Left hindlimb (tissue), 1 donor: Measurements from ENCODE around the gene KLRC4.
A peak's percentile ranks its signal among the peaks of the same experiment; 100 is the strongest.
"Not testable (repeated sequence)": the region's sequence is repeated elsewhere in the genome, so short reads cannot be mapped to it uniquely, and the experiment has no call there.

Source experiments
- DNase-seq: peaks from one replicate; pipeline ENCODE4 v3.0.0-alpha.2; 2018

KLRC4 gene

DNA sequence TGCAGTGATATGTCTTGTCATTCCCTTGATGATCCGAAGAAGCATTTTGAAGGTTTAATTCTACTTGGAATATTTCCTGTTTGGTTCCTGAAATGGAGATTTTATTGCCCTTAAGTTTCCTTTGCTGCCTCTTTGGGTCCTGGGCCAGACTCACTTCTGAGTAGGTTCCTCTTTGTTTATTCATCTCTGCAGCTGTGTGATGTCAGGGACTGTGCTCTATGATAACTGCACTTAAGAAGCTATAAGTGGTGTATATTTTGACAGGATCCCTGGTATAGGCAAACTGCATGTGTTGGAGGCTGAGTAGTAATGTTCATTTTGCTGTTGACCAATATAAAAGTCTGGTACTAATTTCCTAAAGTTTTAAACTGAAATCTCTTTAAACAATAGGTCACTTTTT is at the start of gene KLRC4:
Gene KLRC4, minus strand, starts transcription at position 366 of the 400 bp plus-strand sequence. Its CDS starts 182 bp downstream, at position 184.
- DNase-seq, result no peak

GRCh38 chr12:10457760-10458159 is 48.2 kb upstream of the KLRC4 start:
- no peak for DNase-seq

DNA sequence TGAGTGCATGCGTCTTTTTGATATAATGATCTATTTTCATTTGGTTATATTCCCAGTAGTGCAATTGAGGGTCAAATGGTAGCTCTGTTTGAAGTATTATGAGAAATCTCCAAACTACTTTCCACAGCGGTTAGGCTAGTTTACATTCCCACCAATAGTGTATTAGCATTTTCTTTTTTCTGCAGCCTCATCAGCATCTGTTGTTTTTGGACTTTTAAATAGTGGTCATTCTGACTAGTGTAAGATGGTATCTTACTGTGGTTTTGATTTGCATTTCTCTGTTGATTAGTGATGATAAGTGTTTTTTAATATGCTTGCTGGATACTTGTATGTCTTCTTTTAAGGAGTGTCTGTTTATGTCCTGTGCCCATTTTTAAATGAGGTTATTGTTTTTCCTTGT is 47.3 kb upstream of the KLRC4 start:
- no peak for DNase-seq

GRCh38 chr12:10455766-10456165 is 46.2 kb upstream of the KLRC4 start:
- no peak for DNase-seq

- DNase-seq, result no peak
These were observed 45.0 kb upstream of the KLRC4 start for GRCh38 chr12:10454531-10454930.

- no peak for DNase-seq
These were observed 43.6 kb upstream of the KLRC4 start, which contains the start of gene KLRC1 for GRCh38 chr12:10453156-10453555. Gene KLRC1, minus strand, starts transcription at chr12:10453377. Its CDS starts 2,221 bp downstream, at chr12:10451156.

- DNase-seq, result no peak
These were observed 38.7 kb upstream of the KLRC4 start for GRCh38 chr12:10448236-10448635.

- DNase-seq, result not testable (repeated sequence)
These were observed 36.5 kb upstream of the KLRC4 start for GRCh38 chr12:10446052-10446451.

- DNase-seq, result not testable (repeated sequence)
These were observed 31.6 kb upstream of the KLRC4 start for GRCh38 chr12:10441144-10441543.

DNA sequence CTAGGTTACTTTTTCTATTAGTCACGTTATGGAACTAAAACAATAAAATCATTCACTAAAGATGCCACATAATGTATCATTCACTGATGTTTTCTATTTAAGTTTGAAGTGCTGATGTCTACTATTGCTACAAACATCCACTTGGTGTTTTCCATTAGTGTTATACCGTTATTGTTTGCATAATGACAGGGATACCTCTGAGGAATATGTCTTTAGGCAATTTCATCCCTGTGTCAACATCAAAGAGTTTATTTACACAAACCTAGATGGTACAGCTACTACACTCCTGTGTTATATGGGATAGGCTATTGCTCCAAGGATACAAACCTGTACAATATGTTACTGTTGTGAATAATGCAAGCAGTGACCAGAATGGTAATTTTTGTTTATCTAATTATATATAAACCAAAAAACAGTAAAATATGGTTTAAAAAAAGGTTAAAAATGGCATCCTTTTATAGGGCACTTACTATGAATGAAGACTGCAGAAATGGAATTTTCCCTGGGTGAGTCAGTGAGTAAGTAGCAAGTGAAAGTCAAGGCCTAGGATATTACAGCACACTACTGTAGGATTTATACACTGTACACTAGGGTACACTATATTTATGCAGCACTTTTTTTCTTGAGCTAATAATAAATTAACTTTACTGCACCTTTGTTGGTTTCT is 30.2 kb upstream of the KLRC4 start:
- not testable (repeated sequence) for DNase-seq

- DNase-seq, result not testable (repeated sequence)
These were observed 28.0 kb upstream of the KLRC4 start for GRCh38 chr12:10437601-10438000.

- DNase-seq, result not testable (repeated sequence)
These were observed 26.3 kb upstream of the KLRC4 start, which contains the start of gene KLRC2 for GRCh38 chr12:10435816-10436215. Gene KLRC2, minus strand, starts transcription at chr12:10436010. Its CDS starts 24 bp downstream, at chr12:10435986.

DNA sequence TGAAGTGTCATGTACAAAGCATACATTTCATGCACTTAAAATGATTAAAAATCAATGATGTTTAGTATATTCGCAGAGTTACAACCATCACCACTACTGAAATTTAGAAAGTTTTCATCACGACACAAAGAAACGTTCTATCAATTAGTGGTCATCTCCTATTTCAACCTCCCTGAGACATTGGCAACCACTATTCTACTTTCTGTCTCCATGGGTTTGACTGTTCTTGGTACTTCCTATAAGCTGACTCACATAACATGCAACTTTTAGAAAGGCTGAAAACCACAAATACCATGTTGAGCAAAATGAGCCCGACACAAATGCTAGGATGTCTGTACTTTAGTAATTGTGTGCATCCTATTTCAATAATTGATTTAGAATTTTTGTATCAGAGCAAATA is 21.1 kb upstream of the KLRC4 start:
- not testable (repeated sequence) for DNase-seq

DNA sequence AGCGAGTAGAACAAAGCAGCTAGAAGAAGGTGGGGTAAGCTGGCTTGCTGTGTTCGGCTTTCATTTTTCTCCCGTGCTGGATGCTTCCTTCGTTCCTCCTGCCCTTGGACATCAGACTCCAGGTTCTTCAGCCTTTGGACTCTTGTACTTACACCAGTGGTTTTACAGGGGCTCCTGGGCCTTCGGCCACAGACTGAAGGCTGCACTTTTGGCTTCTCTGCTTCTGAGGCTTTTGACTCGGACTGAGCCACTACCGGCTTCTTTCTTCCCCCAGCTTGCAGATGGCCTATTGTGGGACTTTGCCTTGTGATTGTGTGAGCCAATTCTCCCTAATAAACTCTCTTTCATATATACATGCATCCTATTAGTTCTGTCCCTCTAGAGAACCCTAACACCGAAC is 16.4 kb upstream of the KLRC4 start:
- not testable (repeated sequence) for DNase-seq

- DNase-seq, result not testable (repeated sequence)
These were observed 14.8 kb upstream of the KLRC4 start for GRCh38 chr12:10424260-10424899.

DNA sequence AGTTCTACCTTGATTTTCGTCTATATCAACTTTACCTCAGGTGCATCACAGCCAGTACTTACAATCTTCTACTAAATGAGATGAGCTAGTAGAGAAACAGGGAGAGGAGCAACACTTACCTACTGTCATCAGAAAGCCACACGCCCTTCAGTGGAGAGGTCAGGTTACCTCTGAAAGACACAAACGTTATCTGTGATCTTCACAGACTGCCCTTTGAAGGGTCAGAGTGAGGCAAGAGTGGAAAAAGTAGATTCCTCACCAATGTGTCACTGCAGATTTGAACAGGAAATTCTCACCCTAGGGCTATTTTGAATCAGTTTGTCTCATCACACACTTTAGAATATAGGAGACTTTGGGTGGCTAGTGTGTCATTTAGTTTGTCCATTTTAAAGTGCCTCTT is 12.6 kb upstream of the KLRC4 start:
- not testable (repeated sequence) for DNase-seq

GRCh38 chr12:10420334-10420733 is 10.8 kb upstream of the KLRC4 start, which contains the start of gene KLRC3:
Gene KLRC3, minus strand, starts transcription at chr12:10420595. Its CDS starts 45 bp downstream, at chr12:10420550.
- not testable (repeated sequence) for DNase-seq

DNA sequence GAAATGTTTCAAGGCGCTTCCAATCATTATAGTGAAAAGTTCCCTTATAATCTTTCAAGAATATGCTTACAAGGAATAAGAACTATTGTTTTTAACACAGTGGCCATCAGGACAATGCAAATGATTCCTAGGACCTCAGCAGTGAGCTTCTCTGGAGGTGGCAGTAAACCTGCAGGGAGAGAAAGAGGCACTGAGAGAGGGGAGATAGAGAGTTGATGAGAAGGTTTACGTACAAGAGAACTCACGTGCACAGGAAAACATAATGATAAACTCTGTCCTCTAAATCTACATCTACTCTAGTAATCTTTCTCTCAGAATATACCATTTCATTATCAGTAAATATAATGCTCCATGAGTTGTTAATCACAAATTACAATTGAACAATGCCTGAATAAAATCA is 715 bp downstream of the KLRC4 start:
- DNase-seq, result no peak

- DNase-seq, result peak; percentile 19
These were observed 2.8 kb downstream of the KLRC4 start for GRCh38 chr12:10406725-10407124.

DNA sequence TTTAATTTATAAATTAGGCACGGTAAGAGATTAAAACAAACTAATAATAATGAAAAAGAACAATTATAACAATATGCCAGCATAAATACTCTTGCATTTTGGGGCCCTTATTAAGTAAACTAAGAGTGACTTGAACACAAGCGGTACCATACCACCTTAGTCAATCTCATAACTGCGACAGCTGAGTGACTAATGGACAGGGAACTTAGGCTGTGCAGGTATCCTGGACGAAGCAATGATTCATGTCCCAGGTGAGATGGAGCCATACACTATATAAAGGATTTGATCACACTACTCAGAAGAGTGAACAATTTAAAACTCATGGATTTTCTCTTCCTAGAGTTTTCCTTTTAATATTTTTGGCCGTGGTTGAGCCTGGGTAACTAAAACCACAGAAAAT is 4.3 kb downstream of the KLRC4 start:
- DNase-seq, result no peak

DNA sequence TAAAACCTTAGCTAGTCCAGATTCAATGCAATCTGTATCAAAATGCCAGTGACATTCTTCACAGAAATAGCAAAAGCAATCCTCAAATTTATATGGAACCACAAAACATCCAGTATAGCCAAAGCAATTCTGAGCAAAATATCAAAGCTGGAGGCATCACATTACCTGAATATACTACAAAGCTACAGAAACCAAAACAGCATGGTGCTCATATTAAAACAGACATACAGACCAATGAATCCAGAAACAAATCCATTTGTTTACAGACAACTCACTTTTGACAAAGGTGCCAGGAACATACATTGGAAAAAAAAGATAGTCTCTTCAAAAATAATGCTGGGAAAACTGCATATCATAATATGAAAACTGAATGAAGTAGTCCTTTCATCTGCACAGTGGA is 4.8 kb downstream of the KLRC4 start:
- no peak for DNase-seq

- DNase-seq, result no peak
These were observed 8.7 kb downstream of the KLRC4 start for GRCh38 chr12:10400829-10401228.

DNA sequence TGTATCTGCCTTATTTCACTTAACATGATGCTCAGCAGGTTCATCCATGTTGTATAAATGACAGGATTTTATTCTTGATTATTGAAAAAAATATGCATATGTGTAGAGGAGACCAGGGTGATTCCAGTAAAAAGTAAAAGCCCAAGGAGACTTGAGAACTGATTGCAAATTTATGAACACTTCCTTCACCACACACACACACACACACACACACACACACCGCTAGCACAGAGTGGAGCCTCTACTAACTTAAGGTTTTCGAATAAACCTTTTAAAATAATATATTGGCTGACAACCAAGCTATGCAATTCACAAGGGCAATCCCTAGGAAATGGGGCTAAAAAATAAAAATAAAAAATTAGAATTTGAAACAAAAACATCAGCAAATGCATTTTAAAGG is 11.4 kb downstream of the KLRC4 start:
- DNase-seq, result no peak

GRCh38 chr12:10397296-10397695 is 12.3 kb downstream of the KLRC4 start:
- no peak for DNase-seq
